GM19468 (cell line): ENCODE measurements around the gene PPP6R2.

Experiments used
- ATAC-seq: cut with Tn5 transposase; IDR thresholded peaks from one replicate; pipeline ENCODE4 v1.9.1; 2021; ENCODE audit warnings: mild to moderate bottlenecking, moderate library complexity, moderate number of reproducible peaks; ENCODE audit not compliant: unreplicated experiment; ENCODE audit errors: extremely low read depth

Gene PPP6R2

DNA sequence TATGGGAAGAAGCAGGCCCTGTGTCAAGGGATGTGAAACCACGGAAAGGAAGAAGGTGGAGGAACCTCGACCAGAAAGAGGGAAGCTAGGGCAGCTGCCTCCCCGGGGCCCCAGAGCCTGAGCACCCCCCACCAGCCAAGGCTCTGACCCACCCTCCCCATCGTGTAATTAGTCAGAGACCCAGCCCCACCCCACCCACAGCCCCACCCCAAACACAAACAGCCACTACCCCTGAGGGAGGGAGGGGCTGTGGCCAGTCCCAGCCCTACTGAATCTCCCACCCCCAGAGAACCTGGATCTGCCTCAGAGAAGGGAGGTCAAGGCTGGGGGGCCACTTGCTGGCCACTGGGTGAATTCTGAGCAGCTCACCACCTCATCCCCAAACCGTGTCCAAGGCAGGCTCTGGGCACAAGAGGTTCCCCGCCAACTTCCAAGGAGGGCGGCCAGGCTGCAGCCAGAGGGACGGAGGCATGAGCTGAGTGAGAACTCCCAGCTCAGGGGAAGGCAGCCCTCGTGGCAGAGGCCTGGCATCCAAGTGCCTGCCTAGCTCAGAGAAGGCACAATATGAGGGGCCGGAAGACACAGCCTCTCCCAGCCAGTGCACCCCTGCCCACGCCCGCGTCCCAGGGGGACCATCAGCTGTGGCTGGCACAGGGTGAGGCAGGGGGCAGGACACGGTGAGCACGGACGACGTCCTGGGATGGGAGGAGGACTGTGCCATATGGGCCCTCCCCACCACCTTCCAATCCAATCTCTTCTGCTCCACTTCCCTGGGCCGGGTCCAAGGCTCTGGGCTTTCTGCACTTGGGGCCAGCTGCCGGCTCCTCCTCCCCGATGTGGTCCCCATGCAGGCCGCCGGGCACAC is 38.4 kb upstream of the PPP6R2 start:
- ATAC-seq: no peak

DNA sequence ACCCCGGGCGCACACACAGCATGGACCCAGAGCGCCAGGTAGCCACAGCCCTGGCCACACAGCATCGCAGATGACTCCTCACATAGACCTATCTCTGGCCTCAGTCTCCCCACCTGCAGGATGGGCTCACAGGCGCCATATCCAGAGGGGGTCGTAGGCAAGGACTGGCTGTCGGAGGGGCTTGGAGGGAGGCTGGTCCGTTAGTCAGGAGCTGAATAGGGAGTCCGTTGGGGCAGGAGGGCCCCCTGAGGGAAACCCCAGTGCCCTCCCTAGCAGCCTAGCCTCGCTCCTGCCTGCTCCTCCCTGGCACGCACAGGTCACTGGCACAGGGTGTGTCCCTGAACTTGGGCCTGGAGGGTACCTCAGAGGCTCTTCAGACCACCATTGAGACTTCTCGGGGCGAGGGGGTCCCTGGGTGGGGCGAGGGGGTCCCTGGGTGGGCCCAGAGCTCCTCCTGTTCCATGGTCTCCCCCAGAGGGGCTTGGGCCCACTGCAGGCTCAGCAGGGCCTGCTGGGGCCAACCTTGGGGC is 37.7 kb upstream of the PPP6R2 start:
- no peak for ATAC-seq

DNA sequence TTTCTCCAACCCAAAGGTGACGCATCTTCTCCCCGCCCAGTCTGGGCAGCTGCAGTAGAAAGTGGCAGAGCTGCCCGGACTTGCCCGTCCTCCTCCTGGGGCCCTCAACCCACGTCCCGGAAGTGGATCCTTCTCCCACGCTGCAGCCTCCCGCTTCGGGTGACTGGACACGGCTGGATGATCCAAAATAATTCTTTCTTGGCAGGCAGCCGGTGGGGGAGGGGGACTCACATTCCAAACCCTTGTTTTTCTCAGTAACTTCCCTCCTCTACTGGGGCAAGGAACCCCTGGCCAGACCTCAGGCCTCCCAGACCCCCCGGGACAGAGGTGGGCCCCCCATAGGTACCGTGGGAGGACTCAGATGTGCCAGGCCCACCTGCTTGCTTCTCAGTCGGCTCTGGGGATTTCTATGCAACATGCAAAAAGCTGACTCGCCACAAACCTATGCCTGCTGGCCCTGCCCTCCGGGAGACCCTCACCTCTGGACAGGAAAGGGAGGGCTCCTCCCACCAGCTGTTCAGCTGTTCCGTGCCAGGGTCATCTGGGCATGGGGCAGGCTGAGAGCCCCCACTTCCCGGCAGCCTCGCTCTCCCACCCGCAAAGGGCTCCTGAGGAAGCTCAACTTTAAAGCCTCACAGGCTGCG is 37.1 kb upstream of the PPP6R2 start:
- ATAC-seq: no peak

- no peak for ATAC-seq
Observed at GRCh38 chr22:50306753-50307749, 36.1 kb upstream of the PPP6R2 start, which contains the start of gene PLXNB2. PLXNB2 (minus strand) TSS chr22:50307646; CDS start chr22:50290584, 17,062 bp downstream.

DNA sequence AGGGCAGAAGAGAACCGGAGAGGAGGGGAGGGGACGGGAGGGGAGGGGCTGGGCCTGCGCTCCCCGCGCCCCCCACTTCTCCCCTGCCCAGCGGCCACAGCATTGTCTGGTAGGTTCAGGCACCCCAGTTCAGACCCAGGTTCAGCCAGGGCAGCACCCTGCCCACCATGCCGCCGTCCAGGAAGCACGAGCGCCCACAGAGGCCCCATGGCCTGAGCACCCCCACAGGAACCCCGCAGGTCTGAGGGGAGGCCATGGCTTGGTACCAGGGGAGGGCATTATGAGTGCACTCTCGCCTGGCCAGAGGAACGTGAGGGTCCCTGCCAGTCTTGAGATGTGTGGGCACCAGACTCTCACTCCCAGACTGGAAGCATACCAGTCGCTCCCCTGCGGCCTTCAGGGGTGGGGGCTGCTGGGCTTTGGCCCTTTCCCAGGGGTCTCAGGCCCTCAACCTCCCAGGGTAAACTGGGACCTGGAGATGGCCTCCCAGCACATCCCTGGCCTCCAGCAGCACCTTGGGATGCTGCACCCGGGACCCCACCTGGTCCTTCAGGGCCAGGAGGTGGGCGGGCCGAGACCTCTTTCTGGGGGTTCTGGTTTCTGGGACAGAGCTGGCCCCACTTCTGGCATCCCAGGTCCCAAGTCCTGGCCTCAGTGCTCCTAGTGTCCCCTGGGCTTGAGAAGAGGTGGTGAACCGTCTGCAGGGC is 35.1 kb upstream of the PPP6R2 start:
- ATAC-seq: no peak

- no peak for ATAC-seq
Observed at GRCh38 chr22:50308597-50308935, 34.6 kb upstream of the PPP6R2 start.

- ATAC-seq: no peak
Observed at GRCh38 chr22:50308986-50309600, 34.0 kb upstream of the PPP6R2 start.

- ATAC-seq: no peak
Observed at GRCh38 chr22:50309601-50309991, 33.5 kb upstream of the PPP6R2 start.

DNA sequence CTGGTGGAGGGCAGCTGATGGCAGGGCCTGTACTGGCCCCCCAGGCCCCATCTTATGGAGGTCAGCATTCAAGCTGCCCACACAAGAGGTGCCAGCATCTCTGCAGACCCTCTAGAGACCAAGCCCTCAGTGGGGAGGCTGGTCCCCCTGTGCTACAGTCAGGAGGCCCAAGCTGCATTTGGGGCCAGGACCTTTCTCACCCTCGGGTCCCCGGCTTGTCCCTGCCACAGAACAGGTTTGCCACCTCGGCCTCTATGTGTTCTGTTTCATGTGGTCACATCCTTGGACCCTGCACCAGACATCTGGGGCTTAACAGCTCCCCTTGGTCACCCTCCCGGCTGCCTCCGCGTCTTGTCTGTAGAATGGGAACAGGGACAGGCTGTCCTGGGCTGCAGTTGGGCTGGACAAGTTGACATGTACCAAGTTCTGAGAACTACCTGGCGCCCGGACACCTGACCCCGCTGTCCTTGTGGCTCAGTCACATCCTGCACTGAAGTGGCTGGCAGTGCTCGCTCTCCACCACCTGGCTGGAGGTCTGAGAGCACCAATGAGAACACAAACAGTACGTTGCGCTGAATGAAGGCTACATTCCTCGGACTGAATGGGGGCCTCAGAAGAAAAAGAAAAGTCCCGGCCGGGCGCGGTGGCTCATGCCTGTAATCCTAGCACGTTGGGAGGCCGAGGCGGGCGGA is 33.0 kb upstream of the PPP6R2 start:
- ATAC-seq: no peak

GRCh38 chr22:50310949-50311444 is 32.1 kb upstream of the PPP6R2 start:
- ATAC-seq: no peak

DNA sequence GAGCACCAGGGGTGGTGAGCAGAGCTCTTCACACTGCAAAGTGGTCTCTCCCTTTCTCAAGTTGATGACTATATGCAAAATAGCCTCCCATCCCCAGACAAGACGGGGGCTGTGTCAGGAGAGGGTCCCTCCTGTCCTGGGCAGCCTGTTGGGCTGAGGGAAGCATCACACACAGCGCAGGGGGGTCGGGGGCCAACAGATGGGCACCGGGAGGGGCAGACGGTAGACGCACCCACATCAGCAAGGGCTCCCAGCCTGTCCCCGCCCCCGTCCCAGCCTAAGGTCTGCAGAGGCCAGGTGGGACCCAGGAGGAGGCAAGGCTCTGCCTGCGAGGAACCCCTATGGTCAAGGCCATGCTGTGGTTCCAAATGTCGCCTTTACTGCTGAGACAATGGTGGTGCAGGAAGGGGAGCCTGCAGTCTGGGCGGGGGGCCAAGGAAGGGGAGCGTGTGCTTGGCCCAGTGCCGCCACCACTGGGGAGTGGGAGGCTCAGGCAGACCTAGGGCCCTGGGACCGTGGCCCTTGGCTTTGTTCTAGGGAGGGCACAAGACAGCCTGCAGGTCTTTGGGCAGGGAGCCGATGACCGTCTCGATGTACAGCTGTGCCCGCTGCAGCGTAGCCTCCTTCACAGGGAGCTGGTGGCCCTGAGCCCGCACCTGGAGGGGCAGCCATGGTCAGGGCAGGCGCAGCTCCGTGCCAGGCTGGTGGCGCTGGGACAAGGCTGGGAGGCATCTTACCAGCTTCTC is 31.3 kb upstream of the PPP6R2 start:
- ATAC-seq: no peak

- ATAC-seq: no peak
Observed at GRCh38 chr22:50312371-50312770, 30.8 kb upstream of the PPP6R2 start.

GRCh38 chr22:50313021-50313420 is 30.1 kb upstream of the PPP6R2 start:
- no peak for ATAC-seq

- no peak for ATAC-seq
Observed at GRCh38 chr22:50313600-50313999, 29.5 kb upstream of the PPP6R2 start.

DNA sequence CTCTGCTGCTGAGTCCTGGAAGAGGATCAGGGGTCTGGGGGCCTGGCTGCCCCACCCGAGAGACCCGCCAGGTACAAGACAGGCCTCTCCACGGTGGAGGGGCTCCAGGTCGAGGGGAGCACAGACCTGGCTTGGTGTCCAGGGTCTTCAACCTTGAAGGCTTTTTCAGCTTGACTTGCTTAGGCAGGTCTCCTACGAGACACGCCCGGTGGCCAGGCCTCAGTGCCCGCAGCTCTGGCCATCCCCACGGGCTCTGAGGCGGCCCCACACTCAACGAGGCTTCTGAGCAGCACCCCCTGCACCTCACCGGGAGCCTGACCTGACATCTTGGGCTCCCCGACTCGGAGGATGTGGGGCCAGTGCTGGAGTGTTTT is 29.1 kb upstream of the PPP6R2 start:
- ATAC-seq: no peak

DNA sequence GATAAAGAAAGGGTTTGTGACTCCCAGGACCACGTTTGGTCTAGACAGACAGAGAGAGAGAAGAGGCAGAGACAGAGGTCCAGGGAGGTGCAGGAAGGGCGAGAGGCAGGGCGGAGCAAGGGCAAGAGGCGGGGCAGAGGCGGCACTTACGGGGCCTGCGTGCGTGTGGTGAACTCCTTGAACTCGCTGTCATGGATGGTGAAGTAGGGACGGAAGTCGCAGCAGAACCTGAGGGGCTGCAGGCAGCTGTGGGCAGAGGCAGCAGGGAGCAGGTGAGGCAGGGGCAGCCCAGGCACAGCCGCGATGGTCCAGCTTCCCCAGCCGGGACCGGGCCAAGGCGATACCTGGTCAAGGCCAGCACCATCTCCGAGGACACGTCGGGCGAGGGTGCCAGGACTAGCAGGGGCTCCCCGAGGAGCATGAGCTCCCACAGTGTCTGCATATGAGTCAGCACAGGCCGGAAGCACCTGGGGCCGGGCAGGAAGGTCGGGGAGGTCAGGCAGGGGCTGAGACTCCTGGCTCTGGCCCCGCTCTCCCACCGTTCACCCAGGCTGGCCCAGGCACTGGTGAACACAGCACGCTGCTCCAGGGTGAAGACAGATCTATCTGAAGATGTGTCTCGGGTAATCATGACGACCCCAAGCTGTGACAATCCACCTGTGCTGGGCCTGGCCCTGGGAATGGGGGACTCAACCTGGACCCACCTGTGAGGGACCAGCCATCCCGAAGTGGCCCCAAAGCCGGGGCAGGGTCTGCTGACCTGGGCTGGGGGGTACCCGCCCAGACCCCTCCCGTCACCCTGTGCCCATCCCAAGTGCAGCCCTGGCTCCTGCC is 28.5 kb upstream of the PPP6R2 start:
- ATAC-seq: peak; percentile 24
